ENCODE results near the gene DOHH.
A peak's percentile ranks its signal among the peaks of the same experiment; 100 is the strongest.
"Not testable (repeated sequence)": the region's sequence is repeated elsewhere in the genome, so short reads cannot be mapped to it uniquely, and the experiment has no call there.

Gene DOHH

DNA sequence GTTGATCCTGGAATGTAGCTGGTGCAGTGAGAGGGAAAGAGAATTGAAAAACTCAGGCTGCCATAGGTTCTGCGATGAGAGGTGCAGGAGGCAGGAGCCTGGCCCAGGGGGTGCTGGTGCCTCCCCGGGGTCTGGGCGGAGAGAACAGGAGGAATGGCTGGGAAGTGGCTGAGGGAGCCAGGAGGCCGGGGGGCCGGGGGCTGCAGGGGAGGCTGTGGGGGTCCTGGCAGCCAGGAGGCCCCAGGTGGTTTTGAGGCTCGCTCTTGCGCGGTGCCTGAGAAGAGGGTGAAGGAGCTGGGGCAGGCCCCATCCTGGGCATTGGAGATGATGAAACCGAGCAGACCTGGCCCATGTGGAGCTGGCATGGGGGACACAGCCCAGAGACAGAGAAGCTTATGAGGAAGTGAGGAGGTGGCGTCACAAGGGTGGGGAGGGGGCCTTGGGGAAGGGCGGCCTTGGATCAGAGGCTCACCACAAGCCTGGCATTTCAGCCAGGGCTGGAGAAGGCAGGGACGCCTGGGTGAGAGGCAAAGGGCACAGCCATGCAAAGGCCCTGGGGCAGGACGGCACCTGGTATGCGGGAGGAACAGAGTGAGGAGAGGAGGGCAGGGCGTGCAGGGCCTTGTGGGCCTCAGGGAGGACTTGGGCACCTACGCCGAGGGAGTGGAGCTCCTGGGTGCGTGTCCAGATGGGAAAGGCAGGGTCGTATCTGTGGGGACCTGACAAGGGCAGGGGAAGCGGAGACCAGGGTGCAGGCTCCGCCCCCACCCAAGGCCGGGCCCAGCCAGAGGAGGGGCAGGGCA, 37.2 kb upstream of the DOHH start:
- peak overlapping the region; percentile 19 for H3K4me3 Mint-ChIP-seq
- H3K27ac Mint-ChIP-seq: peak overlapping the region; percentile 28
- no peaks in the 10 kb centered on the region for H3K9me3 Mint-ChIP-seq
- H3K27me3 Mint-ChIP-seq: no peaks in the 10 kb centered on the region
- H3K4me1 Mint-ChIP-seq: no peaks in the 10 kb centered on the region
- peak; percentile 35 for ATAC-seq
- peaks cover 55% of the 10 kb centered on the region for H3K36me3 Mint-ChIP-seq

DNA sequence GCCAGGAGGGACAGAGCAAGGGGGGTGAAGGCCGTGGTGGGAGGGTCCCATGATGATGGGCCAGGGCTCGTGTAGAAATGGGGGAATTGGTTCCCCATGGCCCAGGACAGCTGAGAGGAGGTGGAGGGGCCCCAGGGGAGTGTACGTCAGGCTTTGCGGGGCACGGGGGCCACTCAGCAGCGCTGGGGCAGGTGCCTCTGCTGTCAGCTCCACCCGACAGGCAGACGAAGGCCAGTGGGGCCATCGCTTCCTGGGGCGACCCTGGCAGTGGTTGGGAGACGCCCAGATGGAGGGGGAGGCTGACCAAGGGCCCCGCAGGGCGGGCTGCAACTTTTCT, 36.6 kb upstream of the DOHH start:
- ATAC-seq: no peak
- no peaks in the 10 kb centered on the region for H3K9me3 Mint-ChIP-seq
- H3K4me1 Mint-ChIP-seq: no peaks in the 10 kb centered on the region
- H3K36me3 Mint-ChIP-seq: peaks cover 59% of the 10 kb centered on the region
- peak overlapping the region; percentile 19 for H3K4me3 Mint-ChIP-seq
- H3K27ac Mint-ChIP-seq: peak overlapping the region; percentile 28
- H3K27me3 Mint-ChIP-seq: no peaks in the 10 kb centered on the region

DNA sequence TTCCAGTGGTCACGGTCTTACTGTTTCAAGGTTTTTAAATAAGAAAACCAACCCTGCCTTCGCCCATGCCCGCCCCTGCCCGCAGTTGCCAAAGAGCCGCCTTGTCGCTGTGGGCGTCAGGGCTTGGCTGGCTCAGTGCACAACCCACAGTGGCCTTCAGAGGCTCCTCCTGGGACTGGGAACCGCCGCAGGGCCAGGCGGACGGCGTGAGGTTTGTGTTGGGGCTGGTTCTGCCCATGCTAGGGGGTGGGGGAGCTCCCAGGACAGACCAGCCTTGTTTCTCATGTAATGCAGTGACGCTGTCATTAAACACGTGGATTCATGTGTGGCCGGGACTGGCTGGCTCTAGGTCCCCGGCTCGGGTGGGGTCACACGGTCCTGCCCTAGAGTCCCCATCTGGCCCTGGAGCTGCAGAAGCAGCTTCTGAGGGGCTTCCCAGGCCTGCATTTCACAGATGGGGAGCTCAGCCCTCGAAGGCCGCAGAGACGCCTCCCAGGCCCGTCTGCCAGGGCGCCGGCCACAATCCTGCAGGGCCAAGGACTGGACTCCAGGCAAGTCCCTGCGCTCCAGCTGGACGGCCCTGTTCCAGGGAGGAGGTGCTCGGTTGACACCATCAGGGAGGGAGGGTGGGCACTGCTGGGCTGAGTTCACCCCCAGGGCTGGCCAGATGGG, 36.1 kb upstream of the DOHH start:
- peaks cover 59% of the 10 kb centered on the region for H3K36me3 Mint-ChIP-seq
- H3K4me1 Mint-ChIP-seq: no peaks in the 10 kb centered on the region
- ATAC-seq: no peak
- H3K27ac Mint-ChIP-seq: peak overlapping the region; percentile 28
- H3K27me3 Mint-ChIP-seq: no peaks in the 10 kb centered on the region
- H3K4me3 Mint-ChIP-seq: no peak overlapping the region
- H3K9me3 Mint-ChIP-seq: no peaks in the 10 kb centered on the region

DNA sequence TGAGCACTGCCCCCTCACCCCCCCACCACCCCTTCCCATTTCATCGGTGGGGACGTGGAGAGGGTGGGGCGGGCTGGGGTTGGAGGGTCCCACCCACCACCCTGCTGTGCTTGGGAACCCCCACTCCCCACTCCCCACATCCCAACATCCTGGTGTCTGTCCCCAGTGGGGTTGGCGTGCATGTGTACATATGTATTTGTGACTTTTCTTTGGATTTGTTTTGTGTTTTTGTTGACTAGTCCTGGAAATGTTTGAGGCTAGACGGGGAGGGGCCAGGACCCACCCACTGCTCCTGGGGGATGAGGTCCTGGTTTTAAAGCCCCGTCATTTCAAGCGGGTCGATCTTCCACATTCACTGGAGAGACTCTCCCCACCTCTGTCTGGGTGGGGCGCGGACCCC, 35.5 kb upstream of the DOHH start:
- no peaks in the 10 kb centered on the region for H3K9me3 Mint-ChIP-seq
- H3K36me3 Mint-ChIP-seq: peaks cover 59% of the 10 kb centered on the region
- no peaks in the 10 kb centered on the region for H3K27me3 Mint-ChIP-seq
- H3K4me1 Mint-ChIP-seq: no peaks in the 10 kb centered on the region
- no peak for ATAC-seq
- H3K27ac Mint-ChIP-seq: no peak overlapping the region
- H3K4me3 Mint-ChIP-seq: no peak overlapping the region

DNA sequence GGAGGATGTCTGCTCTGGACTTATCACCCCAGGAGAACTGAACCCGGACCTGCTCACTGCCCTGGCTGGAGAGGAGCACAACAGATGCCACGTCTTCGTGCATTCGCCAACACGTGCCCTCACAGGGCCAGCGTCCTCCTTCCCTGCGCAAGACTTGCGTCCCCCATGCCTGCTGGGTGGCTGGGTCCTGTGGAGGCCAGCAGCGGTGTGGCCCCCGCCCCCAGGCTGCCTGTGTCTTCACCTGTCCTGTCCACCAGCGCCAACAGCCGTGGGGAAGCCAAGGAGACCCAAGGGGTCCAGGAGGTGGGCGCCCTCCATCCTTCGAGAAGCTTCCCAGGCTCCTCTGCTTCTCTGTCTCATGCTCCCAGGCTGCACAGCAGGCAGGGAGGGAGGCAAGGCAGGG, 35.1 kb upstream of the DOHH start:
- Mint-ChIP-seq H3K27ac (no peak overlapping the region), H3K4me3 (no peak overlapping the region), H3K36me3 (peaks cover 59% of the 10 kb centered on the region), H3K9me3 (no peaks in the 10 kb centered on the region), H3K4me1 (no peaks in the 10 kb centered on the region), H3K27me3 (no peaks in the 10 kb centered on the region)
- no peak for ATAC-seq

DNA sequence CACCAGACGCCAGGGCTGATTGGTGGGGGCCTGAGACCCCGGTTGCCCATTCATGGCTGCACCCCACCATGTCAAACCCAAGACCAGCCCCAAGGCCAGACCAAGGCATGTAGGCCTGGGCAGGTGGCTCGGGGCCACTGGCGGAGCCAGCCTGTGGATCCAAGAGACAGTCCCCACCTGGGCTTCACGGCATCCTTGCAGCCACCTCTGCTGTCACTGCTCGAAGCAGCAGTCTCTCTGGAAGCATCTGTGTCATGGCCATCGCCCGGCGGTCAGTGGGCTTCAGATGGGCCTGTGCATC, 34.7 kb upstream of the DOHH start:
- H3K27ac Mint-ChIP-seq: no peak overlapping the region
- peaks cover 59% of the 10 kb centered on the region for H3K36me3 Mint-ChIP-seq
- H3K4me1 Mint-ChIP-seq: no peaks in the 10 kb centered on the region
- no peak for ATAC-seq
- H3K9me3 Mint-ChIP-seq: no peaks in the 10 kb centered on the region
- no peaks in the 10 kb centered on the region for H3K27me3 Mint-ChIP-seq
- H3K4me3 Mint-ChIP-seq: no peak overlapping the region

DNA sequence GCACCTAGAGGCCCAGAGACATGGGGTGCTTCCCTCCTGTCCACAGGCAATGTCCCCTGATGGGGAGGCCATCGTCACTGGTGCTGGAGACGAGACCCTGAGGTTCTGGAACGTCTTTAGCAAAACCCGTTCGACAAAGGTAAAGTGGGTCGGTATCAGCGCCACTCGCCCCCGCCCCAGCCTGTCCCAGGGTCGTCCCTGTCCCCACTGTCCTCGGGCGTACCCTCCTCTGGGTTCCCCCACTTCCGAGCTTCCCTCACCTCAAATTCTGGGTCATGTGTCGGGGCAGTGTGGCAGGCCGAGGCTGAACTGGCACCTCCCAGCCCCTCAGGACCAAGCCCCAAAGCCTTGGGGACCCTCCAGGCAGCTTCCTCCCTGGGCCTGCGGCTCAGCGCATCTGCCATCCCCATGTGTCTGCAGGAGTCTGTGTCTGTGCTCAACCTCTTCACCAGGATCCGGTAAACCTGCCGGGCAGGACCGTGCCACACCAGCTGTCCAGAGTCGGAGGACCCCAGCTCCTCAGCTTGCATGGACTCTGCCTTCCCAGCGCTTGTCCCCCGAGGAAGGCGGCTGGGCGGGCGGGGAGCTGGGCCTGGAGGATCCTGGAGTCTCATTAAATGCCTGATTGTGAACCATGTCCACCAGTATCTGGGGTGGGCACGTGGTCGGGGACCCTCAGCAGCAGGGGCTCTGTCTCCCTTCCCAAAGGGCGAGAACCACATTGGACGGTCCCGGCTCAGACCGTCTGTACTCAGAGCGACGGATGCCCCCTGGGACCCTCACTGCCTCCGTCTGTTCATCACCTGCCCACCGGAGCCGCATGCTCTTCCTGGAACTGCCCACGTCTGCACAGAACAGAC, 34.1 kb upstream of the DOHH start:
- no peaks in the 10 kb centered on the region for H3K27me3 Mint-ChIP-seq
- H3K9me3 Mint-ChIP-seq: no peaks in the 10 kb centered on the region
- no peaks in the 10 kb centered on the region for H3K4me1 Mint-ChIP-seq
- H3K27ac Mint-ChIP-seq: no peak overlapping the region
- H3K4me3 Mint-ChIP-seq: no peak overlapping the region
- H3K36me3 Mint-ChIP-seq: peaks cover 56% of the 10 kb centered on the region
- ATAC-seq: no peak

DNA sequence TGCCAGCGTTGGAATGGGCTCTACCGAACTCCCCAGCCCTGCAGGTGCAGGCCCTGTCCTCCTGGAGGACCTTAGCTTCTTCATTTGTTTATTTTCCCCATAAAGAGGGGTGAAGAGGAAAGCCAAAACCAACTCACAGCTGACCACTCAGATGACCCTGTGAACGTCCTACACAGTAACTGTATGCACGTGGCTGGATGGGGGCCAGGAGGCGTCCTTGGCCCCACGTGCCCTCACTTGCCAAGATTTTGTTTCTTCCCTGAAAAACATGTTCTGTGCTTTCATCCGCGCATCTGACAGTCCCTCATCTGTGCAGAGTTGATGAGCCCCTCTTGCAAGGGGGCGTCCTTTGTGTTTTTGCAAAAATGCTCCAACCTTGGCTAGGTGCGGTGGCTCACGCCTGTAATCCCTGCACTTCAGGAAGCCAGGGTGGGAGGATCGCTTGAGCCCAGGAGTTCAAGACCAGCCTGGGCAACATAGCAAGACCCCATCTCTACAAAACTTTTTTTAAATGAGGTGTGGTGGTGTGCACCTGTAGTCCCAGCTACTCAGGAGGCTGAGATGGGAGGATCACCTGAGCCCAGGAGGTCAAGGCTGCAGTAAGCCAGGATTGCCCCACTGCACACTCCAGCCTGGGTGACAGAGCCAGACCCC, 33.2 kb upstream of the DOHH start:
- H3K27me3 Mint-ChIP-seq: no peaks in the 10 kb centered on the region
- no peak overlapping the region for H3K4me3 Mint-ChIP-seq
- no peaks in the 10 kb centered on the region for H3K9me3 Mint-ChIP-seq
- peaks cover 52% of the 10 kb centered on the region for H3K36me3 Mint-ChIP-seq
- no peak for ATAC-seq
- H3K27ac Mint-ChIP-seq: no peak overlapping the region
- no peaks in the 10 kb centered on the region for H3K4me1 Mint-ChIP-seq

DNA sequence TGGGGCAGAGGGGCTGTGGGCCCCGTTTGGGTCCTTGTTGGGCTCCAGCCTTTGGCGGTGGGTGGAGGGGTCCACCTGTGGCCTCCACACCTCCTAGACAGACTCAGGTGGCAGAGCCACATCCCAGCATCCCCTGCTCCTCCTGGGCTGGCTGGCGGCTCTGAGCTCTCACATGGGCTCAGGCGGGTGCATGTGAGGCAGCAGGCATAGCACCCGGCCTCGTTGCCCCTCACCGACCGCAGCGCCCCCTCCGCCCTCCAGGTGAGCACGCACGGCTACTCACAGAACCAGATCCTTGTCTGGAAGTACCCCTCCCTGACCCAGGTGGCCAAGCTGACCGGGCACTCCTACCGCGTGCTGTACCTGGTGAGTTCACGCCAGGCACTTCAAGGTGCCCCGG, 32.6 kb upstream of the DOHH start:
- ATAC-seq: no peak
- Mint-ChIP-seq H3K4me3 (no peak overlapping the region), H3K4me1 (no peaks in the 10 kb centered on the region), H3K9me3 (no peaks in the 10 kb centered on the region), H3K27me3 (no peaks in the 10 kb centered on the region), H3K27ac (no peak overlapping the region), H3K36me3 (peaks cover 45% of the 10 kb centered on the region)

DNA sequence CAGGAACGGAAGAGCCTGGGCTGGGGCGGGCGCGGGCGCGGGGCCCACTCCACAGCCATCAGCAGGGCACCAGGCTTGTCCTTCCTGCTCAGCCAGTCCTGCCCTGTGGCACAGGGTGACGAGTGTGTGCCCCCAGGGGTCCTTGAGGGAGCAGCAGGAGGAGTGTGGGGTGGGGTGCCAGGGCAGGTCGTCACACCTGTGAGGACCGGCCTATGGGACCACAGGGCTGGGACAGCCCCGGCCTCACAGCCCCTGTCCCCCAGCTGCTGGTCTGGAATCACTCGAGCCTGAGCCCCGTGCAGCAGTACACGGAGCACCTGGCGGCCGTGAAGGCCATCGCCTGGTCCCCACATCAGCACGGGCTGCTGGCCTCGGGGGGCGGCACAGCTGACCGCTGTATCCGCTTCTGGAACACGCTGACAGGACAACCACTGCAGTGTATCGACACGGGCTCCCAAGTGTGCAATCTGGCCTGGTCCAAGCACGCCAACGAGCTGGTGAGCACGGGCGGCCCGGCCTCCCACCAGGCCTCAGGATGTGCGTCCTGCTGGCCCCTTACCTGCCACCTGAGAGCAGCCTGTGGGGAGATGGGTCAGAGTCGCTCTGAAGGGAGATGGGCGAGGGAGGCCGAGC, 31.8 kb upstream of the DOHH start:
- no peaks in the 10 kb centered on the region for H3K27me3 Mint-ChIP-seq
- no peak overlapping the region for H3K27ac Mint-ChIP-seq
- H3K4me3 Mint-ChIP-seq: no peak overlapping the region
- no peak for ATAC-seq
- H3K36me3 Mint-ChIP-seq: peaks cover 39% of the 10 kb centered on the region
- no peaks in the 10 kb centered on the region for H3K4me1 Mint-ChIP-seq
- no peaks in the 10 kb centered on the region for H3K9me3 Mint-ChIP-seq

DNA sequence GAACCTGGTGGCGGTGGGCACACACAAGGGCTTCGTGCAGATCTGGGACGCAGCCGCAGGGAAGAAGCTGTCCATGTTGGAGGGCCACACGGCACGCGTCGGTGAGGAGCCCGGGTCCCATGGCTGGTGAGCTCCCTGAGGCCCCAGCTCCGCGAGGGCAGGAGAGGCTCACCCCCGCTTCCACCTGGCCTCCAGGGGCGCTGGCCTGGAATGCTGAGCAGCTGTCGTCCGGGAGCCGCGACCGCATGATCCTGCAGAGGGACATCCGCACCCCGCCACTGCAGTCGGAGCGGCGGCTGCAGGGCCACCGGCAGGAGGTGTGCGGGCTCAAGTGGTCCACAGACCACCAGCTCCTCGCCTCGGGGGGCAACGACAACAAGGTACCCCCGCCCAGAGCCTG, 31.2 kb upstream of the DOHH start:
- Mint-ChIP-seq H3K36me3 (peaks cover 42% of the 10 kb centered on the region), H3K27ac (no peak overlapping the region), H3K4me1 (no peaks in the 10 kb centered on the region), H3K27me3 (no peaks in the 10 kb centered on the region), H3K4me3 (no peak overlapping the region), H3K9me3 (no peaks in the 10 kb centered on the region)
- no peak for ATAC-seq

DNA sequence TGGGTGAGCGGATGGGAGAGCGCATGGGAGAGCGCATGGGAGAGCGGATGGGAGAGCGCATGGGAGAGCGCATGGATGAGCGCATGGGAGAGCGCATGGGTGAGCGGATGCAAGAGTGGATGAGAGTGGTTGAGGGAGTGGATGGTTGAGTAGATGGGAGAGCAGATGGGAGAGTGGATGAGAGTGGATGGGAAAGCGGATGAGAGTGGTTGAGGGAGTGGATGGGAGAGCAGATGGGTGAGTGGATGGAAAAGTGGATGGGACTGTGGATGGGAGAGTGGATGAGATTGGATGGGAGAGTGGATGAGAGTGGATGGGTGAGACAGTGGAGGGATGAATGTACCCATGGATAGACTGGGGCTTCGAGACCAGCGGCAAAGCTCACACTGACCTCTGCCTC, 29.9 kb upstream of the DOHH start:
- H3K27ac Mint-ChIP-seq: no peak overlapping the region
- H3K36me3 Mint-ChIP-seq: peaks cover 32% of the 10 kb centered on the region

DNA sequence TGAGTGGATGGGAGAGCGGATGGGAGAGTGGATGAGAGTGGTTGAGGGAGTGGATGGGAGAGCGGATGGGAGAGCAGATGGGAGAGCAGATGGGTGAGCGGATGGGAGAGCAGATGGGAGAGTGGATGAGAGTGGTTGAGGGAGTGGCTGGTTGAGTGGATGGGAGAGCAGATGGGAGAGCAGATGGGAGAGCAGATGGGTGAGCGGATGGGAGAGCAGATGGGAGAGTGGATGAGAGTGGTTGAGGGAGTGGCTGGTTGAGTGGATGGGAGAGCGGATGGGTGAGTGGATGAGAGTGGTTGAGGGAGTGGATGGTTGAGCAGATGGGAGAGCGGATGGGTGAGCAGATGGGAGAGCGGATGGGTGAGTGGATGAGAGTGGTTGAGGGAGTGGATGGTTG, 28.8 kb upstream of the DOHH start:
- not testable (repeated sequence) for ATAC-seq, H3K27ac Mint-ChIP-seq, H3K9me3 Mint-ChIP-seq, H3K4me1 Mint-ChIP-seq, H3K27me3 Mint-ChIP-seq, H3K4me3 Mint-ChIP-seq
- H3K36me3 Mint-ChIP-seq: peaks cover 23% of the 10 kb centered on the region

More for the DNA sequence above, 29.9 kb upstream of the DOHH start:
- Mint-ChIP-seq H3K4me1 (no peaks in the 10 kb centered on the region), H3K4me3 (no peak overlapping the region), H3K9me3 (no peaks in the 10 kb centered on the region), H3K27me3 (no peaks in the 10 kb centered on the region)
- ATAC-seq: no peak

DNA sequence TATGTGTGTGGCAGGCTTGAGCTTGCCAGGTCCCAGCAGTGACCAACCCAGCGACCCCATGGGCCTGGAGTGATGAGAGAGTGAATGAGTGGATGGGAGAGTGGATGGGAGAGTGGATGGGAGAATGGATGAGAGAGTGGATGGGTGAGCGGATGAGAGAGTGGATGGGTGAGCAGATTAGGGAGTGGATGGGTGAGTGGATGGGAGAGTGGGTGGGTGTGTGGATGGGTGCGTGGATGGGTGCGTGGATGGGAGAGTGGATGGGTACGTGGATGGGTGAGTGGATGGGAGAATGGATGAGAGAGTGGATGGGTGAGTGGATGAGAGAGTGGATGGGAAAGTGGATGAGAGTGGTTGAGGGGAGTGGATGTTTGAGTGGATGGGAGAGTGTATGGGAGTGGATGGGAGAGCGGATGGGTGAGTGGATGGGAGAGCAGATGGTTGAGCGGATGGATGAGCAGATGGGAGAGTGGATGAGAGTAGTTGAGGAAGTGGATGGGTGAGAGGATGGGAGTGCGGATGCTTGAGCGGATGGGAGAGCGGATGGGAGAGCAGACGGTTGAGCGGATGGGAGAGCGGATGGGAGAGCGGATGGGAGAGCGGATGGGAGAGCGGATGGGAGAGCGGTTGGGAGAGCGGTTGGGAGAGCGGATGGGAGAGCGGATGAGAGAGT, 28.2 kb upstream of the DOHH start:
- no peak for ATAC-seq
- Mint-ChIP-seq H3K4me3 (no peak overlapping the region), H3K9me3 (no peaks in the 10 kb centered on the region), H3K4me1 (no peaks in the 10 kb centered on the region), H3K27me3 (no peaks in the 10 kb centered on the region), H3K27ac (no peak overlapping the region), H3K36me3 (peaks cover 26% of the 10 kb centered on the region)
